GM21367 (cell line): ENCODE results near the gene KIAA0930.
A peak's percentile ranks its signal among the peaks of the same experiment; 100 is the strongest.

ENCODE experiments used
- ATAC-seq: cut with Tn5 transposase; IDR thresholded peaks from one replicate; pipeline ENCODE4 v1.9.1; 2021; ENCODE audit not compliant: unreplicated experiment

KIAA0930 gene

GRCh38 chr22:45181240-45181639, 59.5 kb downstream of the KIAA0930 start:
- ATAC-seq, result no peak

- ATAC-seq, result no peak
Measured at GRCh38 chr22:45180146-45180679, 60.5 kb downstream of the KIAA0930 start.

GRCh38 chr22:45179276-45180049, 61.2 kb downstream of the KIAA0930 start:
- no peak for ATAC-seq

GRCh38 chr22:45172881-45173585, 67.7 kb downstream of the KIAA0930 start:
- ATAC-seq, result no peak

GRCh38 chr22:45171830-45172229, 68.9 kb downstream of the KIAA0930 start:
- no peak for ATAC-seq

GRCh38 chr22:45169591-45170466, 70.9 kb downstream of the KIAA0930 start:
- no peak for ATAC-seq

GRCh38 chr22:45166932-45167331, 73.8 kb downstream of the KIAA0930 start:
- no peak for ATAC-seq

- peak; percentile 15 for ATAC-seq
Measured at GRCh38 chr22:45164270-45165088, 76.2 kb downstream of the KIAA0930 start.

- peak; percentile 58 for ATAC-seq
Measured at GRCh38 chr22:45163451-45164269, 77.0 kb downstream of the KIAA0930 start, which contains the start of gene NUP50. TSS of gene NUP50 (plus strand) at chr22:45163925. CDS start at chr22:45168178, 4,253 bp downstream.

GRCh38 chr22:45163099-45163450, 77.6 kb downstream of the KIAA0930 start:
- ATAC-seq, result peak; percentile 11

- ATAC-seq, result no peak
Measured at GRCh38 chr22:45162531-45162930, 78.2 kb downstream of the KIAA0930 start.

- no peak for ATAC-seq
Measured at GRCh38 chr22:45159652-45160462, 80.8 kb downstream of the KIAA0930 start.

- ATAC-seq, result no peak
Measured at GRCh38 chr22:45157907-45158306, 82.8 kb downstream of the KIAA0930 start.

- ATAC-seq, result no peak
Measured at GRCh38 chr22:45155050-45155840, 85.4 kb downstream of the KIAA0930 start.

- no peak for ATAC-seq
Measured at GRCh38 chr22:45154383-45154782, 86.3 kb downstream of the KIAA0930 start.

GRCh38 chr22:45151503-45151902, 89.2 kb downstream of the KIAA0930 start:
- no peak for ATAC-seq

- no peak for ATAC-seq
Measured at GRCh38 chr22:45150139-45150538, 90.6 kb downstream of the KIAA0930 start.

- no peak for ATAC-seq
Measured at GRCh38 chr22:45149671-45150070, 91.0 kb downstream of the KIAA0930 start.
